Measurements from ENCODE around the gene AGAP3.

GRCh38 chr7:151061213-151062110, 24.8 kb upstream of the AGAP3 start:
- TF ChIP-seq CTCF (IDR thresholded peaks at IDR 0.05) (no peak), TCF12 (IDR thresholded peaks at IDR 0.05) (no peak), RCOR1 (IDR thresholded peaks at IDR 0.05; ENCODE audit: low read length) (no peak), RFX5 (IDR thresholded peaks at IDR 0.05; ENCODE audit: low read length) (no peak), POLR2AphosphoS5 (IDR thresholded peaks at IDR 0.05; ENCODE audit: low read depth, low read length) (no peak), REST (IDR thresholded peaks at IDR 0.05; ENCODE audit: low read depth, low read length) (no peak)

All from SK-N-SH (cell line).